Astrocyte (in vitro differentiated cells and primary cell): ENCODE results near the gene DIRAS1.

Experiments
- EZH2 ChIP-seq: IDR thresholded peaks from 2 replicates; pipeline ENCODE4 v1.6.1; 2012; ENCODE audit warnings: mild to moderate bottlenecking, low read length, inconsistent platforms; ENCODE audit not compliant: insufficient read depth
- TF ChIP-seq, protein P1 (sequence below): IDR thresholded peaks from 2 replicates; pipeline ENCODE4 v1.5.1; 2011; ENCODE audit warnings: low read depth, mild to moderate bottlenecking, inconsistent platforms, low read length, moderate library complexity; ENCODE audit not compliant: insufficient read depth

DNA sequence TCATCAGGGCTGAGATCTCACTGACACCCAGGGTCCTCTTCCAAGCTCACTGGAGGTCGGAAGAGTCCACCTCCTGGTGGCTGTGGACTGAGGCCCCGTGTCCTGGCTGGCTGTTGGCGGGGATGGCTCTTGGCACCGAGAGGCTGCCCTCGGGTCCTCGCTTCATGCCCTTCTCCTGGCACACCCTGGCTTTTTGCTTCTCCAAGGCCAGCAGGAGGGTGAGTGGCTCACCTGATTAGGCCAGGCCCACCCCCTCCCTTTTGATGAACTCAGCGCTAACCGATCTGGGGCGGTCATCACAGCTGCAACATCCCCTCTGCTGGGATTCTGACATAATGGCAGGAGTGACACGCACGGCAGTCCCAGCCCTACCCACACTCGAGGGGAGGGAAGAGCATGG, 14.2 kb upstream of the DIRAS1 start:
- TF ChIP-seq, protein P1, sequence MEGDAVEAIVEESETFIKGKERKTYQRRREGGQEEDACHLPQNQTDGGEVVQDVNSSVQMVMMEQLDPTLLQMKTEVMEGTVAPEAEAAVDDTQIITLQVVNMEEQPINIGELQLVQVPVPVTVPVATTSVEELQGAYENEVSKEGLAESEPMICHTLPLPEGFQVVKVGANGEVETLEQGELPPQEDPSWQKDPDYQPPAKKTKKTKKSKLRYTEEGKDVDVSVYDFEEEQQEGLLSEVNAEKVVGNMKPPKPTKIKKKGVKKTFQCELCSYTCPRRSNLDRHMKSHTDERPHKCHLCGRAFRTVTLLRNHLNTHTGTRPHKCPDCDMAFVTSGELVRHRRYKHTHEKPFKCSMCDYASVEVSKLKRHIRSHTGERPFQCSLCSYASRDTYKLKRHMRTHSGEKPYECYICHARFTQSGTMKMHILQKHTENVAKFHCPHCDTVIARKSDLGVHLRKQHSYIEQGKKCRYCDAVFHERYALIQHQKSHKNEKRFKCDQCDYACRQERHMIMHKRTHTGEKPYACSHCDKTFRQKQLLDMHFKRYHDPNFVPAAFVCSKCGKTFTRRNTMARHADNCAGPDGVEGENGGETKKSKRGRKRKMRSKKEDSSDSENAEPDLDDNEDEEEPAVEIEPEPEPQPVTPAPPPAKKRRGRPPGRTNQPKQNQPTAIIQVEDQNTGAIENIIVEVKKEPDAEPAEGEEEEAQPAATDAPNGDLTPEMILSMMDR: no peak
- TF ChIP-seq EZH2: no peak
